ENCODE data around the gene UCK2.

The UCK2 gene

GRCh38 chr1:165902565-165902964 is 75.2 kb downstream of the UCK2 start:
- Histone ChIP-seq H3K36me3 (ENCODE audit: control insufficient read depth, insufficient read depth, low read length) (peaks cover 81% of the 10 kb centered on the region), H3K9me3 (ENCODE audit: control insufficient read depth, insufficient read depth, low read depth, low read length) (no peaks in the 10 kb centered on the region), H3K27ac (ENCODE audit: low read depth, low read length) (no peak overlapping the region), H3K4me3 (ENCODE audit: low read depth, low read length) (no peak overlapping the region), H3K9ac (ENCODE audit: low read length) (no peak overlapping the region), H3K4me1 (ENCODE audit: control insufficient read depth, insufficient read depth, low read length) (peaks cover 16% of the 10 kb centered on the region; the same call in 1 of the 2 replicates), H3K27me3 (ENCODE audit: control insufficient read depth, insufficient read depth, low read length) (no peaks in the 10 kb centered on the region)

- H3K9me3 ChIP-seq (ENCODE audit: control insufficient read depth, insufficient read depth, low read depth, low read length), result no peaks in the 10 kb centered on the region
- no peaks in the 10 kb centered on the region for H3K27me3 ChIP-seq (ENCODE audit: control insufficient read depth, insufficient read depth, low read length)
- peaks cover 15% of the 10 kb centered on the region; the same call in 1 of the 2 replicates for H3K4me1 ChIP-seq (ENCODE audit: control insufficient read depth, insufficient read depth, low read length)
- H3K27ac ChIP-seq (ENCODE audit: low read depth, low read length), result 0 out of 2 replicates have a peak overlapping the region, but pooled peaks have one; percentile 34
- no peak overlapping the region for H3K4me3 ChIP-seq (ENCODE audit: low read depth, low read length)
- no peak overlapping the region for H3K9ac ChIP-seq (ENCODE audit: low read length)
- H3K36me3 ChIP-seq (ENCODE audit: control insufficient read depth, insufficient read depth, low read length), result peaks cover 80% of the 10 kb centered on the region
Observed at GRCh38 chr1:165903672-165904071, 76.3 kb downstream of the UCK2 start.

GRCh38 chr1:165904948-165905347 is 77.5 kb downstream of the UCK2 start:
- Histone ChIP-seq H3K27ac (ENCODE audit: low read depth, low read length) (no peak overlapping the region), H3K36me3 (ENCODE audit: control insufficient read depth, insufficient read depth, low read length) (peaks cover 84% of the 10 kb centered on the region), H3K9ac (ENCODE audit: low read length) (no peak overlapping the region), H3K9me3 (ENCODE audit: control insufficient read depth, insufficient read depth, low read depth, low read length) (no peaks in the 10 kb centered on the region), H3K4me3 (ENCODE audit: low read depth, low read length) (no peak overlapping the region), H3K4me1 (ENCODE audit: control insufficient read depth, insufficient read depth, low read length) (peaks cover 7% of the 10 kb centered on the region; the same call in 1 of the 2 replicates), H3K27me3 (ENCODE audit: control insufficient read depth, insufficient read depth, low read length) (no peaks in the 10 kb centered on the region)

GRCh38 chr1:165905853-165906252 is 78.4 kb downstream of the UCK2 start:
- Histone ChIP-seq H3K9ac (ENCODE audit: low read length) (no peak overlapping the region), H3K4me1 (ENCODE audit: control insufficient read depth, insufficient read depth, low read length) (no peaks in the 10 kb centered on the region; the same call in 1 of the 2 replicates), H3K27ac (ENCODE audit: low read depth, low read length) (no peak overlapping the region), H3K9me3 (ENCODE audit: control insufficient read depth, insufficient read depth, low read depth, low read length) (no peaks in the 10 kb centered on the region), H3K27me3 (ENCODE audit: control insufficient read depth, insufficient read depth, low read length) (no peaks in the 10 kb centered on the region), H3K4me3 (ENCODE audit: low read depth, low read length) (no peak overlapping the region), H3K36me3 (ENCODE audit: control insufficient read depth, insufficient read depth, low read length) (peaks cover 86% of the 10 kb centered on the region)

GRCh38 chr1:165907256-165907857 is 79.9 kb downstream of the UCK2 start:
- no peak overlapping the region for H3K9ac ChIP-seq (ENCODE audit: low read length)
- no peaks in the 10 kb centered on the region for H3K27me3 ChIP-seq (ENCODE audit: control insufficient read depth, insufficient read depth, low read length)
- H3K36me3 ChIP-seq (ENCODE audit: control insufficient read depth, insufficient read depth, low read length), result peaks cover 83% of the 10 kb centered on the region
- no peak overlapping the region for H3K4me3 ChIP-seq (ENCODE audit: low read depth, low read length)
- no peak overlapping the region for H3K27ac ChIP-seq (ENCODE audit: low read depth, low read length)
- no peaks in the 10 kb centered on the region for H3K4me1 ChIP-seq (ENCODE audit: control insufficient read depth, insufficient read depth, low read length)
- H3K9me3 ChIP-seq (ENCODE audit: control insufficient read depth, insufficient read depth, low read depth, low read length), result no peaks in the 10 kb centered on the region

GRCh38 chr1:165910764-165911421 is 83.5 kb downstream of the UCK2 start:
- no peak overlapping the region for H3K4me3 ChIP-seq (ENCODE audit: low read depth, low read length)
- no peaks in the 10 kb centered on the region for H3K4me1 ChIP-seq (ENCODE audit: control insufficient read depth, insufficient read depth, low read length)
- no peaks in the 10 kb centered on the region for H3K9me3 ChIP-seq (ENCODE audit: control insufficient read depth, insufficient read depth, low read depth, low read length)
- no peaks in the 10 kb centered on the region for H3K27me3 ChIP-seq (ENCODE audit: control insufficient read depth, insufficient read depth, low read length)
- H3K9ac ChIP-seq (ENCODE audit: low read length), result no peak overlapping the region
- no peak overlapping the region for H3K27ac ChIP-seq (ENCODE audit: low read depth, low read length)
- H3K36me3 ChIP-seq (ENCODE audit: control insufficient read depth, insufficient read depth, low read length), result peaks cover 53% of the 10 kb centered on the region

- Histone ChIP-seq H3K4me1 (ENCODE audit: control insufficient read depth, insufficient read depth, low read length) (no peaks in the 10 kb centered on the region), H3K27me3 (ENCODE audit: control insufficient read depth, insufficient read depth, low read length) (no peaks in the 10 kb centered on the region), H3K9ac (ENCODE audit: low read length) (no peak overlapping the region), H3K4me3 (ENCODE audit: low read depth, low read length) (no peak overlapping the region), H3K9me3 (ENCODE audit: control insufficient read depth, insufficient read depth, low read depth, low read length) (no peaks in the 10 kb centered on the region), H3K27ac (ENCODE audit: low read depth, low read length) (no peak overlapping the region), H3K36me3 (ENCODE audit: control insufficient read depth, insufficient read depth, low read length) (peaks cover 44% of the 10 kb centered on the region)
Observed at GRCh38 chr1:165911609-165912281, 84.3 kb downstream of the UCK2 start.

- H3K36me3 ChIP-seq (ENCODE audit: control insufficient read depth, insufficient read depth, low read length), result peaks cover 35% of the 10 kb centered on the region
- H3K27ac ChIP-seq (ENCODE audit: low read depth, low read length), result no peak overlapping the region
- no peak overlapping the region for H3K9ac ChIP-seq (ENCODE audit: low read length)
- H3K4me1 ChIP-seq (ENCODE audit: control insufficient read depth, insufficient read depth, low read length), result no peaks in the 10 kb centered on the region
- no peaks in the 10 kb centered on the region for H3K27me3 ChIP-seq (ENCODE audit: control insufficient read depth, insufficient read depth, low read length)
- no peak overlapping the region for H3K4me3 ChIP-seq (ENCODE audit: low read depth, low read length)
- no peaks in the 10 kb centered on the region for H3K9me3 ChIP-seq (ENCODE audit: control insufficient read depth, insufficient read depth, low read depth, low read length)
Observed at GRCh38 chr1:165912638-165913037, 85.2 kb downstream of the UCK2 start.

GRCh38 chr1:165914136-165914798 is 86.9 kb downstream of the UCK2 start:
- Histone ChIP-seq H3K4me1 (ENCODE audit: control insufficient read depth, insufficient read depth, low read length) (no peaks in the 10 kb centered on the region), H3K27ac (ENCODE audit: low read depth, low read length) (no peak overlapping the region), H3K27me3 (ENCODE audit: control insufficient read depth, insufficient read depth, low read length) (no peaks in the 10 kb centered on the region), H3K36me3 (ENCODE audit: control insufficient read depth, insufficient read depth, low read length) (peaks cover 20% of the 10 kb centered on the region), H3K4me3 (ENCODE audit: low read depth, low read length) (no peak overlapping the region), H3K9me3 (ENCODE audit: control insufficient read depth, insufficient read depth, low read depth, low read length) (no peaks in the 10 kb centered on the region), H3K9ac (ENCODE audit: low read length) (no peak overlapping the region)

- Histone ChIP-seq H3K36me3 (ENCODE audit: control insufficient read depth, insufficient read depth, low read length) (peaks cover 7% of the 10 kb centered on the region), H3K9me3 (ENCODE audit: control insufficient read depth, insufficient read depth, low read depth, low read length) (no peaks in the 10 kb centered on the region), H3K4me3 (ENCODE audit: low read depth, low read length) (no peak overlapping the region), H3K4me1 (ENCODE audit: control insufficient read depth, insufficient read depth, low read length) (no peaks in the 10 kb centered on the region), H3K27me3 (ENCODE audit: control insufficient read depth, insufficient read depth, low read length) (no peaks in the 10 kb centered on the region), H3K9ac (ENCODE audit: low read length) (no peak overlapping the region), H3K27ac (ENCODE audit: low read depth, low read length) (no peak overlapping the region)
Observed at GRCh38 chr1:165915480-165915879, 88.1 kb downstream of the UCK2 start.

- no peaks in the 10 kb centered on the region for H3K27me3 ChIP-seq (ENCODE audit: control insufficient read depth, insufficient read depth, low read length)
- H3K36me3 ChIP-seq (ENCODE audit: control insufficient read depth, insufficient read depth, low read length), result peaks cover 4% of the 10 kb centered on the region
- H3K9ac ChIP-seq (ENCODE audit: low read length), result no peak overlapping the region
- H3K4me1 ChIP-seq (ENCODE audit: control insufficient read depth, insufficient read depth, low read length), result no peaks in the 10 kb centered on the region
- no peak overlapping the region for H3K4me3 ChIP-seq (ENCODE audit: low read depth, low read length)
- no peaks in the 10 kb centered on the region for H3K9me3 ChIP-seq (ENCODE audit: control insufficient read depth, insufficient read depth, low read depth, low read length)
- H3K27ac ChIP-seq (ENCODE audit: low read depth, low read length), result no peak overlapping the region
Observed at GRCh38 chr1:165915932-165916348, 88.5 kb downstream of the UCK2 start.

Measured in HUES6 (cell line).